HL-60 (cell line): ENCODE measurements around the gene TLL1.

Experiments
- DNase-seq, 2 experiments: peaks; one replicate each; pipeline ENCODE4 v3.0.0-alpha.2; 2010 to 2020; ENCODE audit warnings: low read depth in 1 of 2, low spot score in 1 of 2
- H3K27ac ChIP-seq: fragments of 250-450 bp; sonication (Bioruptor Pico); replicated peaks from 2 replicates; pipeline ENCODE4 v1.5.1; 2020; ENCODE audit warnings: mild to moderate bottlenecking, moderate library complexity
- H3K27me3 ChIP-seq: fragments of 250-450 bp; sonication (Bioruptor Pico); 2 replicates; pipeline ENCODE4 v1.5.1; 2021; ENCODE audit warnings: mild to moderate bottlenecking, moderate library complexity; ENCODE audit not compliant: insufficient read depth, poor library complexity, severe bottlenecking
- H3K4me3 ChIP-seq: replicated peaks from 2 replicates; pipeline ENCODE4 v1.5.1; 2011; ENCODE audit warnings: mild to moderate bottlenecking, control low read depth, low read length; ENCODE audit not compliant: insufficient read depth
- GABPA ChIP-seq: IDR thresholded peaks from 2 replicates; pipeline ENCODE4 v1.6.1; 2012; ENCODE audit warnings: low read depth
- POLR2AphosphoS5 ChIP-seq: IDR thresholded peaks from 2 replicates; pipeline ENCODE4 v1.6.1; 2012; ENCODE audit warnings: low read depth
- SPI1 ChIP-seq: IDR thresholded peaks from 2 replicates; pipeline ENCODE4 v1.6.1; 2012; ENCODE audit warnings: low read depth, mild to moderate bottlenecking, borderline replicate concordance
- TF ChIP-seq, protein P1 (sequence below): IDR thresholded peaks from 2 replicates; pipeline ENCODE4 v1.6.1; 2012; ENCODE audit warnings: low read depth; ENCODE audit not compliant: insufficient replicate concordance
- TF ChIP-seq, protein P2 (sequence below): IDR thresholded peaks from one replicate; pipeline ENCODE4 v1.5.1; 2011; ENCODE audit warnings: low read length, control low read depth, inconsistent platforms; ENCODE audit not compliant: insufficient read depth

The TLL1 gene

DNA sequence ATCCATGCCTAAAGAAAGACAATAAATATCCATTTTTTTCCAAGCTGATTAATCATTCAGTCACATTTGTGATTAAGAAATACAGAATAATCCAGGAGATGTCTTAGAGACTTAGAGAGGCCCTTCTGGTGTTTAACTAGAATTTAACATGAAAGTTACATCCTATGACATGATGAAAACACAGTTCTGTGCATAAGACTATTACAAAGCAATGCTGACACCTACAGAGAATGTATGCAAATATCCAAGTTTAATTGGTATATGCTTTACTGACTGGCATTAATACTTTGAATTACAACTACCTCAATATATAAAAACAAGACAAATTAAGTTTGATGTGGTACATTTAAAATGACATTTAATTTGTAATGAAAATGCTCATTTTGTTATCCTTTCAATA is 17.8 kb upstream of the TLL1 start:
- H3K27me3 ChIP-seq = no peaks in the 10 kb centered on the region
- TF ChIP-seq, protein P1, sequence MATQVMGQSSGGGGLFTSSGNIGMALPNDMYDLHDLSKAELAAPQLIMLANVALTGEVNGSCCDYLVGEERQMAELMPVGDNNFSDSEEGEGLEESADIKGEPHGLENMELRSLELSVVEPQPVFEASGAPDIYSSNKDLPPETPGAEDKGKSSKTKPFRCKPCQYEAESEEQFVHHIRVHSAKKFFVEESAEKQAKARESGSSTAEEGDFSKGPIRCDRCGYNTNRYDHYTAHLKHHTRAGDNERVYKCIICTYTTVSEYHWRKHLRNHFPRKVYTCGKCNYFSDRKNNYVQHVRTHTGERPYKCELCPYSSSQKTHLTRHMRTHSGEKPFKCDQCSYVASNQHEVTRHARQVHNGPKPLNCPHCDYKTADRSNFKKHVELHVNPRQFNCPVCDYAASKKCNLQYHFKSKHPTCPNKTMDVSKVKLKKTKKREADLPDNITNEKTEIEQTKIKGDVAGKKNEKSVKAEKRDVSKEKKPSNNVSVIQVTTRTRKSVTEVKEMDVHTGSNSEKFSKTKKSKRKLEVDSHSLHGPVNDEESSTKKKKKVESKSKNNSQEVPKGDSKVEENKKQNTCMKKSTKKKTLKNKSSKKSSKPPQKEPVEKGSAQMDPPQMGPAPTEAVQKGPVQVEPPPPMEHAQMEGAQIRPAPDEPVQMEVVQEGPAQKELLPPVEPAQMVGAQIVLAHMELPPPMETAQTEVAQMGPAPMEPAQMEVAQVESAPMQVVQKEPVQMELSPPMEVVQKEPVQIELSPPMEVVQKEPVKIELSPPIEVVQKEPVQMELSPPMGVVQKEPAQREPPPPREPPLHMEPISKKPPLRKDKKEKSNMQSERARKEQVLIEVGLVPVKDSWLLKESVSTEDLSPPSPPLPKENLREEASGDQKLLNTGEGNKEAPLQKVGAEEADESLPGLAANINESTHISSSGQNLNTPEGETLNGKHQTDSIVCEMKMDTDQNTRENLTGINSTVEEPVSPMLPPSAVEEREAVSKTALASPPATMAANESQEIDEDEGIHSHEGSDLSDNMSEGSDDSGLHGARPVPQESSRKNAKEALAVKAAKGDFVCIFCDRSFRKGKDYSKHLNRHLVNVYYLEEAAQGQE = no peak
- TF ChIP-seq SPI1 = no peak
- TF ChIP-seq, protein P2, sequence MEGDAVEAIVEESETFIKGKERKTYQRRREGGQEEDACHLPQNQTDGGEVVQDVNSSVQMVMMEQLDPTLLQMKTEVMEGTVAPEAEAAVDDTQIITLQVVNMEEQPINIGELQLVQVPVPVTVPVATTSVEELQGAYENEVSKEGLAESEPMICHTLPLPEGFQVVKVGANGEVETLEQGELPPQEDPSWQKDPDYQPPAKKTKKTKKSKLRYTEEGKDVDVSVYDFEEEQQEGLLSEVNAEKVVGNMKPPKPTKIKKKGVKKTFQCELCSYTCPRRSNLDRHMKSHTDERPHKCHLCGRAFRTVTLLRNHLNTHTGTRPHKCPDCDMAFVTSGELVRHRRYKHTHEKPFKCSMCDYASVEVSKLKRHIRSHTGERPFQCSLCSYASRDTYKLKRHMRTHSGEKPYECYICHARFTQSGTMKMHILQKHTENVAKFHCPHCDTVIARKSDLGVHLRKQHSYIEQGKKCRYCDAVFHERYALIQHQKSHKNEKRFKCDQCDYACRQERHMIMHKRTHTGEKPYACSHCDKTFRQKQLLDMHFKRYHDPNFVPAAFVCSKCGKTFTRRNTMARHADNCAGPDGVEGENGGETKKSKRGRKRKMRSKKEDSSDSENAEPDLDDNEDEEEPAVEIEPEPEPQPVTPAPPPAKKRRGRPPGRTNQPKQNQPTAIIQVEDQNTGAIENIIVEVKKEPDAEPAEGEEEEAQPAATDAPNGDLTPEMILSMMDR = no peak
- TF ChIP-seq POLR2AphosphoS5 = no peak
- TF ChIP-seq GABPA = no peak
- H3K27ac ChIP-seq = no peak overlapping the region
- no peak for DNase-seq
- H3K4me3 ChIP-seq = no peak overlapping the region

DNA sequence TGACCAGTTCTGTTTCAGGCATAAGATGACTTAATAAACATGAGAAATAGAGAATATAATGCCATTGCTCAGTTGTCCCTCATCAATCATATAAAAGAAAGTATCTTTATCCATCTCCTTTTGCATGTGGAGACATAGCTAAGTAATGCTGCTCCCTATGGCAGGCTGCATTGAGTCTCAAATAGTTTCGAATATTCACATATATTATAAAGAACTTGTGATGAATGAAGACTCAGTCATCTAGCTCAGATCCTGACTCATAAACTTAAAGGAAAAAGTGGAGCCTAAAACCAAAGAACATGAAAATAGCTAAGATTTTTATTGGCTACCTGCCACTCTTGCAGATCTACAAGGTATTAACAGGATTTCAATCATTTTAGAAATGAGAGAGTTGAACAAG is 11.7 kb upstream of the TLL1 start:
- TF ChIP-seq GABPA (no peak), POLR2AphosphoS5 (no peak), SPI1 (no peak)
- TF ChIP-seq, protein P1 = no peak
- TF ChIP-seq, protein P2 = no peak
- H3K27me3 ChIP-seq = no peaks in the 10 kb centered on the region
- H3K4me3 ChIP-seq = no peak overlapping the region
- no peak for DNase-seq
- no peak overlapping the region for H3K27ac ChIP-seq

DNA sequence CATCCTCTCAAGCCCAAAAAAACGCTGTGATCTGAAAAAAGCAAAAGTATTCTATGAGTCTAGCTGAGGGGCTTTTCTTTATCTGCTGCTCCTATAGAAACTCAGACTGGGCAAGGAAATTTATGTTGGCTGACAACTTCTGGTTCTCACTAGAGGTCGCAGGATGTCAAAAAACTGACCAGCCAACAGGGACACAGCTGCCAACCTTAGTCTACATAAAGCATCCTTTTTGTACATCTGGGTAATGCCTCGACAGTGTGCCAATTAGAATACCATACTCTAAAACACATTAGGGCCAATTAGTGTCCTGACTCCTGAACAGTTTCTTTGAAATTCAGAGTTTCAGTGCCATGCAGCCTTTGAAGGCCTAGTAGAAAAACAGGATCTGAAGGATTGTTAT is 8.8 kb upstream of the TLL1 start:
- Histone ChIP-seq H3K27ac (no peak overlapping the region), H3K27me3 (no peaks in the 10 kb centered on the region), H3K4me3 (no peak overlapping the region)
- TF ChIP-seq, protein P2 = no peak
- TF ChIP-seq, protein P1 = no peak
- TF ChIP-seq POLR2AphosphoS5 (no peak), GABPA (no peak), SPI1 (no peak)
- no peak for DNase-seq
